ENCODE results near the gene LBX2. TPM values are rescaled to one million over a fixed set of nuclear protein-coding genes. Genes with fewer than 3 reads are reported as not detected.

Gene LBX2
- total and polyA plus RNA-seq, 9 of the 15 experiments (the other 6 are each of a cell fraction or from before 2014, with no cell fraction given) = 0.39 to 6.2 (median 1.8) TPM; not detected in 1

- TF ChIP-seq CBFA2T3 (IDR thresholded peaks at IDR 0.05) = peak; percentile 93
- peak; percentile 84 for TF ChIP-seq CXXC5 (CRISPR knock-in tag; IDR thresholded peaks at IDR 0.05)
- no peak for TF ChIP-seq SMAD3 (CRISPR knock-in tag; conservative IDR thresholded peaks at IDR 0.05)
- no peak for TF ChIP-seq ZMIZ1 (IDR thresholded peaks at IDR 0.05; ENCODE audit: low read depth in 2 of 2, low read length in 2 of 2)
- no peak for TF ChIP-seq ARID3A (IDR thresholded peaks at IDR 0.05; ENCODE audit: borderline replicate concordance, low read depth, low read length)
- peak; percentile 66; the same call in 1 of the 2 replicates for TF ChIP-seq CREB3L1 (IDR thresholded peaks at IDR 0.05; ENCODE audit: borderline replicate concordance, low read depth)
- TF ChIP-seq ZNF282 (CRISPR knock-in tag; IDR thresholded peaks at IDR 0.05) = no peak
- no peak; the same call in 1 of the 2 replicates for TF ChIP-seq E2F1 (CRISPR knock-in tag; IDR thresholded peaks at IDR 0.05)
- 0 out of 2 replicates have a peak, but pooled peaks have one; percentile 39 for TF ChIP-seq ETS1 (conservative IDR thresholded peaks at IDR 0.05; ENCODE audit: control insufficient read depth, low read depth, low read length)
- no peak for TF ChIP-seq NR1H2 (CRISPR knock-in tag; IDR thresholded peaks at IDR 0.05)
- TF ChIP-seq RBM39 (optimal IDR thresholded peaks at IDR 0.05; ENCODE audit: low read depth, low read length) = no peak
- TF ChIP-seq NFATC3 (IDR thresholded peaks at IDR 0.05) = no peak
- TF ChIP-seq TCF15 (CRISPR knock-in tag; IDR thresholded peaks at IDR 0.05) = no peak
- no peak for TF ChIP-seq EZH2 (IDR thresholded peaks at IDR 0.05; ENCODE audit: borderline replicate concordance, low read depth, low read length)
- TF ChIP-seq PTTG1 (tag; IDR thresholded peaks at IDR 0.05; ENCODE audit: low read depth) = no peak
- TF ChIP-seq MEF2D (tag; conservative IDR thresholded peaks at IDR 0.05; ENCODE audit: low read depth) = 0 out of 2 replicates have a peak, but pooled peaks have one; percentile 21
Measured at GRCh38 chr2:74530239-74531187, 31.1 kb upstream of the LBX2 start (continued).

Measured in K562 (cell line).